Coronary artery (tissue), 2 donors: ENCODE measurements around the gene C1QTNF6.

ENCODE experiments used
- DNase-seq: peaks from one replicate; pipeline ENCODE4 v3.0.0-alpha.2; 2017; ENCODE audit warnings: low spot score
- H3K27ac ChIP-seq, 2 donors: fragments of 200-600 bp; sonication (generic); one replicate each; pipeline ENCODE4 v1.5.1; 2016 to 2019
- H3K4me3 ChIP-seq: fragments of 200-600 bp; sonication (generic); 2 replicates; pipeline ENCODE4 v1.5.1; 2016; ENCODE audit warnings: mild to moderate bottlenecking, moderate library complexity
- TF ChIP-seq, protein P1 (sequence below): fragments of 200-600 bp; sonication (generic); IDR thresholded peaks from one replicate; pipeline ENCODE4 v1.5.1; 2019; ENCODE audit warnings: antibody characterized with exemption

C1QTNF6 gene

DNA sequence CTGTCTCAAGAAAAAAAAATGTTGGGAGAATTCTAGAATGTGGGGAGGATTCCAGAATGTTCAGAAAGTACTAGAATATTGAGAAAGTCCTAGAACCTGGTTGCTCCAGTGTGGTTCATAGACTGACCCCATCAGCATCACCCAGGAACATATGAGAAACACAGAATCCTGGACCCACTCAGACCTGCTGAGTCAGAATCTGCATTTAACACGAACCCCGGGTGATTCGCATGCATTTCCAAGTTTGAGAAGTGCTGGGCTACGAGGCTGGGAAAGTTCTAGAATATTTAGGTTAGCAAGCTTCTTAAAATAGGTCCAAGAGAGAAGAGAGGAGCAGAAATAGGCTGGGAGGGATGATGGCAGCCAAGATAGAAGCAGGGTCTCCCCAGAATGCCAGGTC is 6.4 kb downstream of the C1QTNF6 start:
- no peak overlapping the region for H3K4me3 ChIP-seq
- H3K27ac ChIP-seq: no peak overlapping the region
- DNase-seq: no peak
- TF ChIP-seq, protein P1, sequence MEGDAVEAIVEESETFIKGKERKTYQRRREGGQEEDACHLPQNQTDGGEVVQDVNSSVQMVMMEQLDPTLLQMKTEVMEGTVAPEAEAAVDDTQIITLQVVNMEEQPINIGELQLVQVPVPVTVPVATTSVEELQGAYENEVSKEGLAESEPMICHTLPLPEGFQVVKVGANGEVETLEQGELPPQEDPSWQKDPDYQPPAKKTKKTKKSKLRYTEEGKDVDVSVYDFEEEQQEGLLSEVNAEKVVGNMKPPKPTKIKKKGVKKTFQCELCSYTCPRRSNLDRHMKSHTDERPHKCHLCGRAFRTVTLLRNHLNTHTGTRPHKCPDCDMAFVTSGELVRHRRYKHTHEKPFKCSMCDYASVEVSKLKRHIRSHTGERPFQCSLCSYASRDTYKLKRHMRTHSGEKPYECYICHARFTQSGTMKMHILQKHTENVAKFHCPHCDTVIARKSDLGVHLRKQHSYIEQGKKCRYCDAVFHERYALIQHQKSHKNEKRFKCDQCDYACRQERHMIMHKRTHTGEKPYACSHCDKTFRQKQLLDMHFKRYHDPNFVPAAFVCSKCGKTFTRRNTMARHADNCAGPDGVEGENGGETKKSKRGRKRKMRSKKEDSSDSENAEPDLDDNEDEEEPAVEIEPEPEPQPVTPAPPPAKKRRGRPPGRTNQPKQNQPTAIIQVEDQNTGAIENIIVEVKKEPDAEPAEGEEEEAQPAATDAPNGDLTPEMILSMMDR: no peak

DNA sequence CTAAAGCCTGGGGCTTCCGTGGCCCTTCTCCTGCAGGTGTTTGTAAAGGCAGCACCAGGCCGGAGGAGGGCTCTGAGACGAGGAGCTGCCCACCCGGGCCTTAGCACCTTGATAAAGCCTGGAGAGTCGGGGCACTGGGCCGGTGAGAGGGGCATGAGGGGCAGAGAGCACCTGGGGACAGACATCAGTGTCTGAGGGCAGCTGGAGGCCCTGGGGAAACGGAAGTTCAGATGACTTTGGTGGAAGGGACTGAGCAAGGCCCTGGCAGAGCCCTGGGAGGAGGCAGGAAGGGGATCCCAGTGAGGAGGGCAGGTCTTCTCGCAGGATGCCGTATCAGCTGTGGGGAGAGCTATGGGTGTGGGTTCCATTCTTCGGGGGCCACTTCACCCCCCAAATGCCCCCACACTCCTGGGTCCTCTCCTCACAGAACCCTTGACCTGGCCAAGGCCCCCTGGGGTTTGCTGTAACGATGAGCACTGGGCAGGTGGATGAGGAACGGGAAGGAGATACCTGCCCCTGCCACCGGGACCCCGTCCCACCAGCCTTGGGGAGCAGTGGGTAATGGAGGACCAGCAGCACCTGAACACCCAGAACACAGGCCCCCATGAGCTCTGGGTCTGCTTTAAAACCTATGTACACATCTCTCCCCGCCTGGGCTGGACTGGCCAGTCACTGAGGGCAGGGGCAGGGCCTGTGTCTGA is 7.4 kb downstream of the C1QTNF6 start:
- TF ChIP-seq, protein P1: no peak
- no peak overlapping the region for H3K27ac ChIP-seq
- DNase-seq: no peak
- no peak overlapping the region for H3K4me3 ChIP-seq

DNA sequence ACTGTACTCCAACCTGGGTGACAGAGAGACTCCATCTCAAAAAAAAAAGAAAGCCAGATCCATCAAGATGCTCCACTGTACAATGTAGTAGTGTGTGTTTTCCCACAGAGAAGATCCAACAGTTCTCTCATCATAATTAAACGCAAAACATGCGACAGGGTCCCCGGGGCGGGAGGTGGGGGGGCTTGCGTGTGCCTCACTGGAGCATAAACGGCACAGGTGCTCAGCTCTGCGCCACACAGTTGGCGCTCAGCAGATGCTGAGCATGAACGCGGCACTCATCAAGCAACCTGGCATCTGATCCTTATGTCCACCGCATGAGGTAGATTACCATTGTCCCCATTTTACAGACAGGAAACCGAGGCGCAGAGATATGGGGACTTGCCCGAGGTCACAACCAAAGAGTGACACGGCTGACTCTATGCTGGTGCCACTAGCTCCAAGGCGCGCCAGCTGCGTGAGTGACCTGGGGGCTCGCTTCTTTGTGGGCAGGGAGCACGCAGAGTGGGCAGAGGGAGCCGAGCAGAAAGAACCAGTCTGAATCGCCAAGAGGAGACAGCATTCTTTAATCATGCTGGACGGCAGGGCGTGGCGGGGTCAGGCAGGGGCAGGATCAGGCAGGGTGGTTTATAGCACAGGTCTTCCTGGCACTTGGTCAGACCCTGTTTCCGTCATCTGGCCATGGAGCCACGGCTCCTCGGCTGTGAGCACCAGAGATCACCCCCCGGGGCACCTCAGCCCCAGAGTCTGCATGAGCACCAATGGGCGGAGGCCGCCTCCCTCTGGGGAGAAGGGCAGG is 8.2 kb downstream of the C1QTNF6 start:
- DNase-seq: no peak
- Histone ChIP-seq H3K4me3 (no peak overlapping the region), H3K27ac (no peak overlapping the region)
- TF ChIP-seq, protein P1: no peak

DNA sequence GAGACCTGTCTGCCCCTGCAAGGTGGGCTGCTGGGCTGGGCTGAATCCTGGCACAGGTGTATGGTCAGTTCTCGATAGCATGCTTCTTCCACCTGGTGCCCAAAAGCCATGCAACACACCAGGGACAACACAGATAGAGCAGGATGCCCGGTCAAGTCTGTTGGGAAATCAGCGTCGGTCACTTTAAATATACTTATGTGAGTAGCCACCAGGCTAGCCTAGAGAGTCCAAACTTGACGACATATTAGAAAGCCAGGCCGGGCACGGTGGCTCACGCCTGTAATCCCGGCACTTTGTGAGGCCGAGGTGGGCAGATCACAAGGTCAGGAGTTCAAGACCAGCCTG is 8.9 kb downstream of the C1QTNF6 start:
- H3K27ac ChIP-seq: no peak overlapping the region
- no peak for DNase-seq
- H3K4me3 ChIP-seq: no peak overlapping the region
- TF ChIP-seq, protein P1: no peak

DNA sequence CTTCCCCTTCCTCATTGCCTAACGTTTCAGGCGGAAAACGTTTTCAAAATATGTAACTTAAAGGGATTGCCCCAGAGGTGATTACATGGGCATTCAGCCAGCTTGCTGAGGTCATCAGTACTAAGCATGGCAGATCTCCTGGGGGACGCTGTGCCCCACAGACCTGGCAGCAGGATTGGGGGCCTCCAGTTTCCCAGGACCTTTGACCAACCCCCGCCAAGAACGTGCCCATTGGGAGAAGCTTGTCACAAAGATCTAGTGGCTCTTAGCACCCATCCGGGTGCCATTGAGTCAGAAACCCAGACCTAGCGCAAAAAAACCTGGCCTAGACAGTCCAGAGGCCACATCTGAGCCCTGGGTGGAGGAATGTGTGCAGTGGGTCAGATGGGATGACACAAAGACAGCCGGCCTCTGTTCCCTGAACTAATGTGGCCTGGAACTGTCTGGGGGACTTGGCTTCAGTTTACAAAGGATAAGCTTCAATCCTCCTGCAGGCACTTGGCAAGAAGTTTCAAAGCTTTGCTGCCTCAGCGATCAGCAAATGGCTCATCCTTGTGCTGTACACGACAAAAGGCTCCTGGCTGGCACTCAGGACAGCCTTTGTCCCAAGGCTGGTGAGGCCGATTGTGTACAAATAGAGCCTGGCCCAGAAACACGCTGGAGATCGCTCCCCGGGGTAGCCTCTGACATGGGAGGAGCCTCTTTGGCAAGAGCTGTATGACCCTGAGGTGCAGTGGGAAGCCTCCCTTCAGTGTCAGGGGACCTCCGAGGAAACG is 9.5 kb downstream of the C1QTNF6 start:
- Histone ChIP-seq H3K27ac (no peak overlapping the region), H3K4me3 (no peak overlapping the region)
- TF ChIP-seq, protein P1: no peak
- no peak for DNase-seq

DNA sequence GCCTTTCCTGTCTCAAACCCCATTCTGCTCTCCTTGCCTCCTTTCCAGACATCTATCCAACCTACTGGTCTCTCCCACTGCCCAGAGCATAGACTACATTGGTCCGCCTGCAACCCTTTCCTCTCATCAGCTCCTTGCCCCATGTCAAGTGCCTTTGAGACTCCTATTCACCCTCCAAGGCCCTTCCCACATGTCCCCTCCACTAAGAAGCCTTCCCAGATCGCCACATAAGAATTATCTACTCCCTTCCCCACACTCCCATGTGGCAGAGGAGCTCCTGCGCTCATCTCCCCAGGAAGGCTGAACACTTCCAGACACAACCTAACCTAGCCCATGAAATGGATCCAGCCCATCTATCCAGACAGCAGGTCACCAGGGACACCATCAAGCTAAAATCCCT is 10.3 kb downstream of the C1QTNF6 start:
- TF ChIP-seq, protein P1: no peak
- Histone ChIP-seq H3K27ac (no peak overlapping the region), H3K4me3 (no peak overlapping the region)
- DNase-seq: no peak
